Endothelial cell of umbilical vein (primary cell): ENCODE data around the gene RGL3.

Experiments used
- MYC ChIP-seq: IDR thresholded peaks from one replicate; pipeline ENCODE4 v1.6.1; 2011; ENCODE audit warnings: mild to moderate bottlenecking, low read depth, low read length
- POLR2A ChIP-seq: IDR thresholded peaks from 2 replicates; pipeline ENCODE4 v1.6.1; 2012; ENCODE audit warnings: low read depth, mild to moderate bottlenecking, control low read depth, low read length
- POLR2AphosphoS5 ChIP-seq: IDR thresholded peaks from 2 replicates; pipeline ENCODE4 v1.6.1; 2012; ENCODE audit warnings: low read depth, mild to moderate bottlenecking, control low read depth, low read length, moderate library complexity; ENCODE audit not compliant: insufficient read depth
- TF ChIP-seq, protein P1 (sequence below), 2 donors: IDR thresholded peaks; 1 replicate in 1 of 2; 2 replicates in 1 of 2; pipeline ENCODE4 v1.5.1; 2011; ENCODE audit warnings: low read length in 2 of 2, mild to moderate bottlenecking in 2 of 2, moderate library complexity in 2 of 2, control low read depth in 1 of 2, inconsistent platforms in 1 of 2, low read depth in 1 of 2; ENCODE audit not compliant: insufficient read depth in 1 of 2; ENCODE audit errors: extremely low read depth in 1 of 2

- TF ChIP-seq, protein P1, sequence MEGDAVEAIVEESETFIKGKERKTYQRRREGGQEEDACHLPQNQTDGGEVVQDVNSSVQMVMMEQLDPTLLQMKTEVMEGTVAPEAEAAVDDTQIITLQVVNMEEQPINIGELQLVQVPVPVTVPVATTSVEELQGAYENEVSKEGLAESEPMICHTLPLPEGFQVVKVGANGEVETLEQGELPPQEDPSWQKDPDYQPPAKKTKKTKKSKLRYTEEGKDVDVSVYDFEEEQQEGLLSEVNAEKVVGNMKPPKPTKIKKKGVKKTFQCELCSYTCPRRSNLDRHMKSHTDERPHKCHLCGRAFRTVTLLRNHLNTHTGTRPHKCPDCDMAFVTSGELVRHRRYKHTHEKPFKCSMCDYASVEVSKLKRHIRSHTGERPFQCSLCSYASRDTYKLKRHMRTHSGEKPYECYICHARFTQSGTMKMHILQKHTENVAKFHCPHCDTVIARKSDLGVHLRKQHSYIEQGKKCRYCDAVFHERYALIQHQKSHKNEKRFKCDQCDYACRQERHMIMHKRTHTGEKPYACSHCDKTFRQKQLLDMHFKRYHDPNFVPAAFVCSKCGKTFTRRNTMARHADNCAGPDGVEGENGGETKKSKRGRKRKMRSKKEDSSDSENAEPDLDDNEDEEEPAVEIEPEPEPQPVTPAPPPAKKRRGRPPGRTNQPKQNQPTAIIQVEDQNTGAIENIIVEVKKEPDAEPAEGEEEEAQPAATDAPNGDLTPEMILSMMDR (IDR thresholded peaks at IDR 0.05; ENCODE audit: extremely low read depth in 1 of 2, insufficient read depth in 1 of 2, low read depth in 1 of 2, low read length in 2 of 2), result no peak
- TF ChIP-seq POLR2AphosphoS5, result no peak
- no peak for TF ChIP-seq MYC
- no peak for TF ChIP-seq POLR2A
Observed at GRCh38 chr19:11379857-11380350, 39.2 kb downstream of the RGL3 start.
